ENCODE results near the gene TAGLN2.

Gene TAGLN2

DNA sequence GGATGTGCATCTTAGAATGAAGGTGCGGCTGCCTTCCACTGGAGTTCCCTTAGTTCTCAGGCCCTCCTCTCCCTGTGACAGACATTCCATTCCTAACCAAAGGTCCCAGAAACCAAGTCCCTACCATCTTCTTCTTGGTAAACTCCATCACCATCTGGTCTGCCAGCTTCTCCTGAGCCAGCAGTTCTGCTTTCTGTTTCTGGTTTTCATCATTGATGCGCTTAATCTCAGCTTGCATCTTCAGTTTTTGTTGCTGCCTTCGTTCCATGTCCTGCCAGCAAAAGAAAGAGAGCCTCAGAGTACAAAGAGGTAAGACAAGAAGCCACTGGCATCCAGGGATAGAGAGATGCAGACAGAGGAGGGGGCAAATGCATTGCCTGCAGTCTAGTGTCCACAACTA is 44.9 kb downstream of the TAGLN2 start:
- Mint-ChIP-seq H3K9me3 (no peaks in the 10 kb centered on the region), H3K27me3 (no peaks in the 10 kb centered on the region), H3K4me3 (no peak overlapping the region), H3K36me3 (peaks cover 4% of the 10 kb centered on the region), H3K27ac (no peak overlapping the region), H3K4me1 (no peaks in the 10 kb centered on the region)
- ATAC-seq (ENCODE audit: low read depth) (no peak), DNase-seq (ENCODE audit: low spot score in 2 of 2) (no peak)

DNA sequence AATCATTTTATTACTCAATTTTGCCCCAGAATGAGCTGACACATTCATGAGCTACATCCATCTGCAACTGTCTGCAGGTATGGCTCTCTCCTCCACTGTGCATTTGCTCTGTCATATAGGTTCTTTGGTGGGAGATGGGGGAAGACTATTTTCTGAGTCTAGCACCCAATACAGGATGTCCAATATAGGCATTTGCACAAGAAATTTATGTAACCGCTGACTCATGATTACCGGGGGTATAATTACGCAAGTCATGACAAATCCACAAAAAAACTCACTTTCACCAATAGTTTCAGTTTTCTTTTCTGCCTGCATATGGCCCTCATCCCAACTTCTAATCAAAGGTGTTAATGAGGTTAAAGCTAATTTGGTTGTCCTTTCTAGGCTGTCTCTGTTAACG is 45.3 kb downstream of the TAGLN2 start:
- H3K4me3 Mint-ChIP-seq: no peak overlapping the region
- H3K27me3 Mint-ChIP-seq: no peaks in the 10 kb centered on the region
- no peak overlapping the region for H3K27ac Mint-ChIP-seq
- peaks cover 4% of the 10 kb centered on the region for H3K36me3 Mint-ChIP-seq
- no peaks in the 10 kb centered on the region for H3K4me1 Mint-ChIP-seq
- DNase-seq (ENCODE audit: low spot score in 2 of 2) (no peak), ATAC-seq (ENCODE audit: low read depth) (no peak)
- H3K9me3 Mint-ChIP-seq: no peaks in the 10 kb centered on the region

DNA sequence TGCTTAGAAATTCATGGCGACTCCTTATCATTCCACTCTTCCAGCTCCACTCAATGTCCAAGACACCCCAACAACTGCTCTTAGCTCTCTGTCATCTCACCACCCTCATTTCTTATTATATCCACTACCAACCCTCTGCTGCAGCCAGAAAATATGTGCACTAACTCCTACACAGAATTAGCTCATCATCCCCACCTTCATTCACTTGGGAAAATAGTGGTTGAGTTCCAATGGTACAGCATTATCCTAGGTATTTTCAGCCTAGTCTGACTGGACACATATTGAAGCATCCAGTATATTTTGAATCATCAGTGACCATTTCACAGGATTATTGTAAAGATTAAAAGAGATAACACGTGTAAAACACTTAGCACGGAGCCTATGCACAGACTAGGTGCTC is 46.2 kb downstream of the TAGLN2 start:
- H3K4me3 Mint-ChIP-seq: no peak overlapping the region
- no peak overlapping the region for H3K27ac Mint-ChIP-seq
- no peaks in the 10 kb centered on the region for H3K9me3 Mint-ChIP-seq

DNA sequence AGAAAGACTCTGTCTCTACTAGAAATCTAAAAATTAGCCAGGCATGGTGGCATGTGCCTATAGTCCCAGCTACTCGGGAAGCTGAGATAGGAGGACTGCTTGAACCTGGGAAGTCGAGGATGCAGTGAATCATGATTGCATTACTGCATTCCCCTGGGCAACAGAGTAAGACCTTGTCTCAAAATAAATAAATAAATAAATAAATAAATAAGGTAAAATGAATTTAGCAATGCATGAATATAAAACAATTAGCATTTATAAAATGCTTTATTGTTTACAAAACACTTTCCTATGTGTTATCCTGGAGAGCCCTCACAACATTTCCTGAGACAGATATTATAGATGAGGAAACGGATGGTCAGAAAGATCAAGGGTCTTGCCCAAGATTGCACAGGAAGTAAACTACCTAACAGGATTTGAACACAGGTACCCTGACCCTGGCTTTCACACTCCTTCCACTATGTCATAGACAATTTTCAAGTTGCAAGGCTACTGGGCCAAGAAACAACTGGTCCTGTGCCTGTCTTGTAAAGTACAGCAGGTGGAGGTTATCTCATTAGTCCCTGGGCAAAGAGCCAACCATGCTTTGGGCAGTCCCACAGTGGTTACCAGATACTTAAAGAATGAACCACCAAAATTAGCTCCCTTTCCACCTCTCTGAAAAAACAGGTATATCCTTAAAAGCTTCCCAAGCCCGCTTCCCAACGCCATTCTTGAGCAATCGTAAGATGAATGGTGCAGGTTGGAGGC is 47.4 kb downstream of the TAGLN2 start:
- peaks cover 6% of the 10 kb centered on the region for H3K36me3 Mint-ChIP-seq
- ATAC-seq (ENCODE audit: low read depth) (no peak), DNase-seq (ENCODE audit: low spot score in 2 of 2) (no peak)
- H3K27ac Mint-ChIP-seq: no peak overlapping the region
- no peaks in the 10 kb centered on the region for H3K9me3 Mint-ChIP-seq
- H3K4me3 Mint-ChIP-seq: no peak overlapping the region
- H3K4me1 Mint-ChIP-seq: no peaks in the 10 kb centered on the region
- H3K27me3 Mint-ChIP-seq: peaks cover 2% of the 10 kb centered on the region

More for the DNA sequence above, 46.2 kb downstream of the TAGLN2 start:
- Mint-ChIP-seq H3K27me3 (peaks cover 1% of the 10 kb centered on the region), H3K36me3 (peaks cover 4% of the 10 kb centered on the region), H3K4me1 (no peaks in the 10 kb centered on the region)
- ATAC-seq (ENCODE audit: low read depth) (no peak), DNase-seq (ENCODE audit: low spot score in 2 of 2) (no peak)

DNA sequence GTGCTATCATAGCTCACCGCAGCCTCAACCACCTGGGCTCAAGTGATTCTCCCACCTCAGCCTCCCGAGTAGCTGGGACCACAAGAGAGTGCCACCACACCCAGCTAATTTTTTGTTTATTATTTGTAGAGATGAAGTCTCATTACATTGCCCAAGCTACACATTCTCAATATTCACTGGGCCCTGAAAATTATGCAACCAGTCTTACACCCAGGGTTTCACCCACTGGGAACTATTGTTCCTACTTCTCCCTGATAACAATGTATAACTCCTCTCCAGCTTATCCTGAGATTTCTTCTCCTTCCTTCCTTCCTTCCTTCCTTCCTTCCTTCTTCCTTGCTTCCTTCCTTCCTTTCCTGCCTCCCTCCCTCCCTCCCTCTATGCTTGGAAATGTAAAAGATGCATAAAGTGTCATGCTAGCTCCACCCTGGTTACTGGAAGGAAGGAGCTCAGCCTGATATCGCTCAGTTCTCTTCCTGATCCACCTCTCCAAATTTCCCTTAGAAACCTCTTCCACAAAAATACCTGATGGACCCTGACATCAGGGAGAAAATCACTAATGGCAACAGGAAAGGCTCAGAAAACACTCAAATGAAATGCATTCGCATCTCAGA is 51.7 kb downstream of the TAGLN2 start:
- Mint-ChIP-seq H3K9me3 (no peaks in the 10 kb centered on the region), H3K4me1 (no peaks in the 10 kb centered on the region), H3K4me3 (no peak overlapping the region), H3K36me3 (peaks cover 9% of the 10 kb centered on the region), H3K27ac (no peak overlapping the region), H3K27me3 (peaks cover 5% of the 10 kb centered on the region)
- no peak for ATAC-seq (ENCODE audit: low read depth)
- DNase-seq (ENCODE audit: low spot score in 2 of 2): no peak

DNA sequence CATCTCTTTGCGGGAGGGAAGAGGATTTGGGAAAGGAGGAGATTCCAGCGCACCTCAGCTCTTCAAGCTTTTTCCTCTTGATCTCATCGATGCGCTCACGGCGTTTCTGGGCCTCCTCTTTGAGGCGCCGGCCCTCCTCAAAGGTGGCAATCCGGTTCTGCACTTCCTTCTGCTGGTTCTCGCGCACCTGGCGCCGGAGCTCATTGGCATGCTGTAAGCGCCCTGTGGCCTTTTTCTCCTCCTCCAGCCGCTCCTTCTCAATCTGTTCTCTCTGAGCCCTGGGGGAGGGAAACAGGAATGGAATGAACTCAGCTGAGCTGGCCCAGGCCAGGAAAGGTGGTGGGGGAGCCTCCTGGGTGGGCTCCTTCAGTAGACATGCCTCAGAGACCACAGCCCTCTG is 52.4 kb downstream of the TAGLN2 start:
- H3K4me3 Mint-ChIP-seq: no peak overlapping the region
- H3K27me3 Mint-ChIP-seq: peaks cover 5% of the 10 kb centered on the region
- no peak for ATAC-seq (ENCODE audit: low read depth)
- peaks cover 9% of the 10 kb centered on the region for H3K36me3 Mint-ChIP-seq
- H3K27ac Mint-ChIP-seq: no peak overlapping the region
- H3K9me3 Mint-ChIP-seq: no peaks in the 10 kb centered on the region
- H3K4me1 Mint-ChIP-seq: no peaks in the 10 kb centered on the region
- DNase-seq (ENCODE audit: low spot score in 2 of 2): no peak

DNA sequence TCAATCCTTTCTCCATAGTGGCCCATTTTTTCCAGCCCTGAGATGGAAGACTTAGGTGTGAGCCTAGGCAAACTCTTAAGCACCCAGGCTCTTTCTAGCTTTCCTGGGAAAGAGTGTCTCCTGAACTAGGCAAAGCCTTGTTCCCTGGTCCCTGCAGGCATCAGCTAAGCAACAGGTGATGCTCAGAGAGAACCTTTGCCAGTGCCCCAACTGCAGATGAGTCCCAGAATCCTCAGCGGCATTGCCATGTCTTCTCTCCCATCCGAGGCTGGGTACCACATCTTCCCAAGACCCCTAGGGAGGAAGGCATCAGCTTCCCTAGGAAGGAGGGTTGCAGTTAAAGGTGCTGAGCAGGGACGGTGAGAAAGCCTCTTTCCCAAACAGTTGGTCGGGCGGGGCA is 54.6 kb downstream of the TAGLN2 start:
- ATAC-seq (ENCODE audit: low read depth): no peak
- Mint-ChIP-seq H3K27me3 (peaks cover 5% of the 10 kb centered on the region), H3K27ac (no peak overlapping the region), H3K4me3 (no peak overlapping the region), H3K36me3 (peaks cover 6% of the 10 kb centered on the region), H3K9me3 (no peaks in the 10 kb centered on the region), H3K4me1 (no peaks in the 10 kb centered on the region)
- no peak for DNase-seq (ENCODE audit: low spot score in 2 of 2)

DNA sequence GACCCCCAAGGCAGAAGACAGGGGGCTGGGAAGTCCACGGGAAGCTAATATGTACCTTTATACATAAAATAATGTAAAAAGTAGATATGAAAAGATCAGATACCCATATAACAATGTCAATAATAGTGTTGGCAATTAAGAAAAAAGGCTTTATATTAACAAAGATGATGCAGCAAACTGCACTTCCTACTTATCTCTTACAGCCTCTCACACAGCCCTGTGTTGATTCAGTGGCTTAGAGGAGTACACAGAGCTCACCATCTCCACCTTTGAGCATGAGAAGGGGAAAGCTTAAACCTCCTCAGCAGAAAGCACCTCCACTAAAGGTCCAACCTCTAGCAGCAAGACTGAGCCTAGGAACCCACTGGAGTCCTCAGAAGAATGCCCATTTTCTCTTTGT is 55.7 kb downstream of the TAGLN2 start:
- Mint-ChIP-seq H3K27ac (no peak overlapping the region), H3K36me3 (peaks cover 6% of the 10 kb centered on the region), H3K27me3 (peaks cover 5% of the 10 kb centered on the region), H3K9me3 (no peaks in the 10 kb centered on the region), H3K4me1 (no peaks in the 10 kb centered on the region), H3K4me3 (no peak overlapping the region)
- DNase-seq (ENCODE audit: low spot score in 2 of 2) (no peak), ATAC-seq (ENCODE audit: low read depth) (no peak)

DNA sequence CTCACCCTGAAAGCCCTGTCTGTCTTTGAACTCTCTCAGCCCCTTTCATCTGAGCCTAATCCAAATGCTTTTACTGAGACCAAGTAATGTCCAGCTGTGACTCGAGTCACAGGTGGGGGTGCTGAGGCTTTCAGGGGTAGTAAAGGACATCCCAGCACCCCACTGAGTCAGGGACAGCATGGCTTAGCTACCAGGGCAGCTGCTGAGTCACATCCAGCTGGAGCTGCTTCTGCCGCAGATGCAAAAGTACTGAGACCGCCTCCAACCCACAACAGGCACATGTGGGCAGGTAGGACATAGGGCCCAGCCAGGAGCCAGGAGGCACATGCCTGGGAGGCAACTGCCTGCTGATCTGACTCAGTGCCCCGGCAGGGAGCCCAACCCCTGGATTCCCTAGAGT is 56.1 kb downstream of the TAGLN2 start:
- Mint-ChIP-seq H3K4me1 (no peaks in the 10 kb centered on the region), H3K27ac (no peak overlapping the region), H3K36me3 (peaks cover 6% of the 10 kb centered on the region), H3K4me3 (no peak overlapping the region), H3K9me3 (no peaks in the 10 kb centered on the region), H3K27me3 (peaks cover 4% of the 10 kb centered on the region)
- no peak for DNase-seq (ENCODE audit: low spot score in 2 of 2)
- no peak for ATAC-seq (ENCODE audit: low read depth)

DNA sequence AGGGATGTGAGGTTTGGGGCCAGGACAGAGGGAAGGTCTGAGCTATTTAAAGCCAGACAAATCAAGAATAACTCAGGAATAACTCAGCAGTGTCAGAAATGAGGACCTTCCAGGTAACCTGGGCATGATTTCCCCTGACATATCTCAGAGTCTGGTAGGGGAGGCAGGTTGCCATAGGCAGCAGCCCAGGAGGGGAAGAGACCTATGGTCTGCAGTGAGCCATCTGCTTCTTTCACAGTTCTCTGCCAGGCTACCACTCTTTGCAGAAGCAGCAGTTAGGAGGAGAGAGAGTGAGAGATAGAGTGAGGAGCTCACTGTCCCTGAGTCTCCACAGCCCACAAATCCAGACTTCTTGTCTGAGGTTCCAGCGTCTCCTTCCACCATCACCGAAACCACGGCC is 56.5 kb downstream of the TAGLN2 start:
- H3K27me3 Mint-ChIP-seq: peaks cover 3% of the 10 kb centered on the region
- H3K27ac Mint-ChIP-seq: no peak overlapping the region
- DNase-seq (ENCODE audit: low spot score in 2 of 2) (no peak), ATAC-seq (ENCODE audit: low read depth) (no peak)
- no peak overlapping the region for H3K4me3 Mint-ChIP-seq
- no peaks in the 10 kb centered on the region for H3K9me3 Mint-ChIP-seq
- peaks cover 6% of the 10 kb centered on the region for H3K36me3 Mint-ChIP-seq
- H3K4me1 Mint-ChIP-seq: no peaks in the 10 kb centered on the region
